Raji (cell line): ENCODE data around the gene CLDN10.

Experiments
- POLR2A ChIP-seq: IDR thresholded peaks from 2 replicates; pipeline ENCODE4 v1.6.1; 2011; ENCODE audit warnings: low read depth, low read length, control low read depth; ENCODE audit not compliant: insufficient read depth

CLDN10 gene, protein sequence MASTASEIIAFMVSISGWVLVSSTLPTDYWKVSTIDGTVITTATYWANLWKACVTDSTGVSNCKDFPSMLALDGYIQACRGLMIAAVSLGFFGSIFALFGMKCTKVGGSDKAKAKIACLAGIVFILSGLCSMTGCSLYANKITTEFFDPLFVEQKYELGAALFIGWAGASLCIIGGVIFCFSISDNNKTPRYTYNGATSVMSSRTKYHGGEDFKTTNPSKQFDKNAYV

DNA sequence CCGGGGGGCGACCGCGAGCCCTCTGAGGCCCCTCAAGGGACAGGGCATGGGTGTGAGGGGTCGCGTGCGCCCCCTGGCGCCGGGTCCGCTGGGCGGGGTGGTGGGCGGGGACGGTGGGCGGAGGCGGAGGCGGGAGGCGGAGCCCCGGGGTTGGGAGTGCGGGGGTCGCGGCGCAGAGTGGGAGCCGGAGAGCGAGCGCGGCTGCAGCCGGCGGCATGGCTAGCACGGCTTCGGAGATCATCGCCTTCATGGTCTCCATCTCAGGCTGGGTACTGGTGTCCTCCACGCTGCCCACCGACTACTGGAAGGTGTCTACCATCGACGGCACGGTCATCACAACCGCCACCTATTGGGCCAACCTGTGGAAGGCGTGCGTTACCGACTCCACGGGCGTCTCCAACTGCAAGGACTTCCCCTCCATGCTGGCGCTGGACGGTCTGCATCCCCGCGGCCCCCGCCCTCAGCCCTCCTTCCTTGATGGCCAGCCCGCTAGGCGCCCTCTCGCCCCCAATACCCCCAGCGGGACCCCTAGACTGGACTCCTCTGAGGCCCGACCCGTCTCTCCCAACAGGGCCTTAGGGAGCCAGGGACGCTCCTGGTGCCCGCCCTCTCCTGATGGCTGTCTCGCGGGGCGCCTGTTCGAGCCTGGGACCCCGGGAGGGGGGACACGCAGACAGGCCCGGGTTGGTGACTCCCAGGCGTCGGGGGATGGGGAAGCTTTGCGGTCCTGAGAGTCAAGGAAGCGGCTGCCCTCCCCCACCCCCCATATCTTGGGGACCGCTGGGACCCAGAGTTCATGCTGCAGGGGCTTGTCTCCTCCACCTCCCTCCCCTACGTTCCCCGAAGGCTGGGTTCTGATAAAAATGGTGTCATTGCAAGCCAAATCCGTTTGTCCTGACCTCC lies at the start of gene CLDN10:
Gene CLDN10 (plus strand): TSS at position 182 of the 903 bp plus-strand sequence. CDS start 34 bp downstream, at position 216.
- TF ChIP-seq POLR2A, result no peak

DNA sequence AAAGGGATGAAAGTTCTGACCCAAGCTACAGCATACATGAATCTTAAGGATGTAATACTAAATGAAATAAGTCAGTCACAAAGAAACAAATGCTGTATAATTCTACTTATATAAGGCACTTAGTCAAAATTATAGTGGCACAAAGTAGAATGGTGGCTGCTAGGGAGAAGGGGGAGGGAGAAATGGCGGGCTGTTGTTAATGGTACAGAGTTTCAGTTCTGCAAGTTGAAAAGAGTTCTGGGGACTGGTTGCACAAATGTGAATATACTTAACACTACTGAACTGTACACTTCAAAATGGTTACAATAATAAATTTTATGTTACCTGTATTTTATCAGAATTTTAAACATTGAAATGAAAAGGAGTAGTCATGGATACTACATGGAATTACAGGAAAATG lies 48.9 kb upstream of the CLDN10 start:
- no peak for TF ChIP-seq POLR2A

DNA sequence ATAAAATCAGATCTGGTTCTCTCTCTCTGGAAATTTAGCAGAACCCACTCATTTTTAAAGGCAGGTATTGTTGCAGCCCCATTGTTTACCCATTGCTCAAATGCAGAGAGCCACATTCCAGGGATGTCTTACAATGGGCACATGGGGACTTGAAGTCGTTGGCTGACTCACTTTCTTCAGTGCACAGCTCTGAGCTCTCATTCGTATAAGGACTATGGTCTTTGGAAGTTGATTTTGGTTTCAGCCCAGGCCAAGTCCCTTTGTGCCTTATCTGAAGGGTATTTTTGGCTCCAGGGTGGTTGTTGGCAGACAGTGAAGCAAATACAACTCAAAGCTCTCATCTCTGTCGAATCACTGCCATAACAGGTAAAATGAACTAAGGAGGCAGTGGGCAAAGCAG lies 47.3 kb upstream of the CLDN10 start:
- TF ChIP-seq POLR2A, result no peak

DNA sequence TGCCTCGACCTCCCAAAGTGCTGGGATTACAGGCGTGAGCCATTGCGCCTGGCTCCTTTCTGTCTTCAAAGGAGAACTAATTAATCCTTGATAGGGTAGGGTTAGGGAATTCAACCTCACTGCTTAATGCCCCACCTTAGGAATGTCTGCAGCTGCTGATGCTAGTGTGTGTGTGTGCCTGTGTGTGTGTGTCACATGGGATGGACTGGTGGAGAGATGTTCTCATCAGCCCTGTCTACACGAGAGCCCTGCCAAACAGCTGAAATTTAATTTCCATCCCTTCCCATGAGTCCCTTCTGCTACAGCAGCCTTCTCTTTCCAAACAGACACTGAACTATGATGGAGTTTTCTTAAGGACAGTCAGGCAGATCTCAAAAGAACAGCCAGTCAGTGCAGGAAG lies 46.5 kb upstream of the CLDN10 start:
- no peak for TF ChIP-seq POLR2A

DNA sequence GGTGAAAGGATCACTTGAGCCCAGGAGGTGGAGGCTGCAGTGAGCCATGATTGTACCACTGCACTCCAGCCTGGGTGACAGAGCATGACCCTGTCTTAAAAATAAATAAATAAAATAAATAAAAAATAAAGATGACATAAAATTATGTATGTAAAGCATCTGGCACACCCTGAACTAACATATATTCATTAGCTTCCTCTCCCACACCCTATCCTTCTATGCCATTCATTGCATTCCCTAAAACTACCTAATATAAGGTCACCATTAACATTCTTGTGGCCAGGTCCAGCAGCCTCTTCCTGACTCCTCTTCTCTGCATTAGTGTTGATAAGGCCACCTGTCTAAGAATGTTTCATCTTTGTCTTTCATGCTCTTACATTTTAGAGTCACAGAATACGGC lies 44.5 kb upstream of the CLDN10 start:
- no peak for TF ChIP-seq POLR2A

DNA sequence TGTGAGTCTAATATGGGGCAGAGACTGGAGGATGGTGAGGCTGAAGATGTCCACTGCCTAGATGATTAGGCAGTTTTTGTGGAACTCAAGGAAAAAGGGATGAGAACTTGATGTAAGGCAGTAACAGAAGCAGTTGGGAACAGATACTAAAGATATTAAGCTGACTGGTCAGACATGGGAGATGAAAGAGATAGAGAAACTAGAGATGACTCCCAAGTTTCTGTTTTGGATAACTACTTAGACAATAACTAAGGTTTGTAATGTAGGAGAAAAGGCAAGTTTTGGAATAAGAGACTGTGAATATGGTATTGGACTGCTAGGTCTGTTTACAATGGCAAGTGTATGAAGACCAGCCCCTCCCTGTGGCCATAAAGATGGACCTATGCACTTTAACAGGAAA lies 43.5 kb upstream of the CLDN10 start:
- TF ChIP-seq POLR2A, result no peak

DNA sequence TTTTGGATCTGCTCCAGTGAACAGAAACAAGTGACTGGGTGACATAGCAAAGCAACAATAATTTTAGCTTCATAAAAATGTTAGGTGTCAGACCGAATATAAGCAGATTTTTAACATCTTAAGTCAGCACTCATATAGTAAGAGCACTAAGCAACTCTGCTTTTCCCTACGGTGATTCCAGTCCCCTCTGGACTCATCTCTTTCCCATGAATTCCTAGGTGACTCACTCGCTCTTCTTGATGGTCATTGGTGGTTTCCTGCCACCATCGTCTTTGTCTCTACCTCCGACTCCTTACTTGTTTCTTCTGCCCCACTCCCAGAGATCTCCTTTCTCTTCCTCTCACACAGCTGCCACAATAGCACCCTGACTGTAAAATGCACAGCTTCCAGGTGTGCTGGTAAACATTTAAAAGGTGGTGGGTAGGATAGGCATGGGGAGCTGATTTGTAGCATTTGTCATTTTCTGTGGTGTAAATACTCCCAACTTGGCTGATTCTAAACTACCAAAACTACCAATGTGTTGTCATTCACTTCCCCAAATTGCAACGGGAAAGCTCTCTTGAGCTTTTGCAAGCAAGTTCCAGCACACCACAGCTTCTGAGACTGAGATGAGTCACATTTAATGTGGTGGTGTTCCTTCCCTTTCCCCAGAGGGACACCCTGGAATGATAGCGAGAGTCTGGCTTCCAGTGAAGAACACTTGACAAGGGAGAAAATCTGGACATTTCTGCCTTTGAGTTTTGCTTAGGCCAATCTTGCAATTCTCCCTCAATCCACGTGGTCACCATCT lies 42.8 kb upstream of the CLDN10 start:
- no peak for TF ChIP-seq POLR2A

DNA sequence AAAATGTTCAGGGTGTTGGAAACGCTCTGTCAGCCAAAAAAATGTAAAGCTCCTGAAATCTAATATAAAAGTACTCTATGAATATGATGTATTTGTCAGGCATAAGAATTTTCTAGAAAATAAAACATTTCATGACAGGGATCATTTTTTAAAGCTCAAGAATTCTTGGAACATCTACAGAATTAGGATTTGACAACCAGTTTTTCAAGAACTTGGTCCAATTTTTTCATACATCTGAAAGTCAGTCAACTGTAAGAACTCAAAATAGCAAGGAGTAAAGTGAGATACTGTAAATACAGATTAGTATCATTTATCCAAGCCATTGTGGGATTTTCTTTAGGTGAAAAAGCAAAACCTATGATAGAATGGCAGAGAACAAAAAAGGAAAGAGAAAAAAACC lies 41.6 kb upstream of the CLDN10 start:
- no peak for TF ChIP-seq POLR2A

DNA sequence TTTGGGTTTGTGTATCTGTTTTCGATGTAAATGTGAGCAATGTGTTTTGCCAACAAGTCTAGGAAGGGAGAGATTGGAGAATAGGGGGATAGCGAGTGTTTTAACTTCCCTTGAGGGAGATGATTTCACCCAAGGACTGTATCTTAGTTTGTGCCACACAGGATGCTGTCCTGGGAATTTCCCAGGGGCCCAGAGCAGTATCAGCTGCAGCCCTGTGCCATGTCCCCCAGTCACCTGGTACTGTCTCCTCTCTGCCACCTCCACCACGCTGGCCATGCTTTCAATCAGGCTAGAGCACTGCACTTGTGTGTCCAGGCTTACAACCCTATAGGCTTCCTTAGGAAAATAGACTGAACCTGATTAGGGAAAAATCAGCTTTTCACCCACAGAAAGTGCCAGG lies 40.1 kb upstream of the CLDN10 start:
- TF ChIP-seq POLR2A, result no peak

DNA sequence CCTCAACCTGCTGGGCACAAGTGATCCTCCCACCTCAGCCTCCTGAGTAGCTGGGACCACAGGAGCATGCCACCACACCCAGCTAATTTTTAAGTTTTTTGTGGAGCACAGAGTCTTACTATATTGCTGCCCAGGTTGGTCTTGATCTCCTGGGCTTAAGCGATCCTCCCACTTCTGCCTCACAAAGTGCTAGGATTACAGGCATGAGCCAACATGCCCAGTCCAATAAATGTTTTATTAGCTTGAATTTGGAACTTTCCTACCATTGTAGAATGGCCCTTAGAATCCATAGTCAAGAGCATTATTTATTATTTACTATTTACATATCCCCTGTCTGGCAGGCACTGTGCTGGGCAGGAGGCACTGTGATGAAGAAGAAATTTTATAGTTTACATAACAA lies 39.6 kb upstream of the CLDN10 start:
- TF ChIP-seq POLR2A, result no peak

DNA sequence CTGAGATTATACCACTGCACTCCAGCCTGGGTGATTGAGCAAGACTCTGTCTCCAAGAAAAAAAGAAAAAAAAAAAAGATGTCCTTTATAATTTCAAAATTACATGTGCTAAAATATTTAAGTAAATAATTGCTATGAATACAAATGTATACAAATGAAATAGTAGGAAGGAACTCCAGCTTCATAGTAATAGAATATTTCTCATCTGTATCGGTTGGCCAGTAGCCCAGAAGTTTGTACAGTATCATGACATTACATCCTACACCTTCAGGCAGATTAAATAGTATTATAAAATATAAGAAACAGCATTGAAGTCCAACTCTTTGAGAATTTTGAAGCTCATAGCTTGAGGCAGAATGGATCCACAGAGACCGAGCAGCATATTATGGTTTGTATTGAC lies 36.5 kb upstream of the CLDN10 start:
- TF ChIP-seq POLR2A, result no peak

DNA sequence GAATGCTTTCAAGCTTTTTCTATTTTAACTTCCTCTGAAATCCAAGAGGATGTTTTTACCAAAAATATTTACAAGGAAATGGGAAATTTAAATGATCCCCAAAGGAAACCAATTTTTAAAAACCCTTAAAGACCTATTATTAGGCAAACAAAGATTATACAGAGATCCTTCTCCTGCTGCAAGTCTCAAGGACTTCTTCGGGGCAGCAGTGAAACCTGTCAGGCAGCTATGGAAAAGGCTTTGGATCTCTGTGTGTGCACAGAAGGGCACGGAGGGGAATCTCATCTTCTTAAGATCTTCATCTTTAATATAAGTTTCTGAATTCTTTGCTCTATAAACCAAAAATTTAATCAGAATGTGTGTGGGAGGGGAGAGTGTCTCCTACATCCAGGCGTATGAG lies 36.0 kb upstream of the CLDN10 start:
- TF ChIP-seq POLR2A, result no peak

DNA sequence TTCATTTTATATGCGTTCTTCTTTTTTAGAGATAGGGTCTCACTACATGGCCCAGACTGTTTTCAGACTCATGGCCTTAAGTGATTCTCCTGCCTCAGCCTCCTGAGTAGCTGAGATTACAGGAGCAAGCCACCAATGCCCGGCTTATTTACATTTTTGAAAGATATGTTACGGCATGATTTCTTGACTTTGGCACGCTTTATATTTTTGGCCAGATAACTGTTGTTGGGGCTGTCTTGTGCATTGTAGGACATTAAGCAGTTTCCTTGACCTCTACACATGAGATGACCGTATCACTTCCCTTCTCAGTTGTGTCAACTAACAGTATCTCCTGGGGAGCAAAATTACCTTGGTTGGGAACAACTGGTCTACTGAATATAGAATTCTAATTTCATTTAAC lies 28.9 kb upstream of the CLDN10 start:
- TF ChIP-seq POLR2A, result no peak

DNA sequence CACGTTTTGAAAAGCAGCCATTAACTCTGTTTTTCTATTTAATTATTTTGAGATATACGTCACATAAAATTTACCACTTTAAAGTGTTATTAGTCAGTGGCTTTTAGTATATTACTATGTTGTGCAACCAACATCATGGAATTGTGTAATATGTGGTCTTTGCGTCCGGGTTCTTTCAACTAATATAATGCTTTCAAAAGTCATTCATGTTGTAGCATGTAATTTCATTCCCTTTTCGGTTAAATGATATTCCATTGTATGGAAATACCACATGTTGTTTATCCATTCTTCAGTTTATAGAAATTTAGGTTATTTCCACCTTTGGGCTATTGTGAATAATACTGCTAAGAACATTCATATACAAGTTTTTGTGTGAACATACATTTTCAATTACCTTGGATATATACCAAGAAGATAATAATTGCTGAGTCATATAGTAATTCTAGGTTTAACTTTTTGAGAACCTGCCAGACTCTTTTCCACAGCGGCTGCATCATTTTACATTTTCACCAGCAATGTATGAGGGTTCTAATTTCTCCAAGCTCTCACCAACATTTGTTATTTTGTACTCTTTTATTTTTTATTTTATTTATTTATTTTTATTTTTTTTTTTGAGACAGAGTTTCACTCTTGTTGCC lies 28.1 kb upstream of the CLDN10 start:
- TF ChIP-seq POLR2A, result no peak

DNA sequence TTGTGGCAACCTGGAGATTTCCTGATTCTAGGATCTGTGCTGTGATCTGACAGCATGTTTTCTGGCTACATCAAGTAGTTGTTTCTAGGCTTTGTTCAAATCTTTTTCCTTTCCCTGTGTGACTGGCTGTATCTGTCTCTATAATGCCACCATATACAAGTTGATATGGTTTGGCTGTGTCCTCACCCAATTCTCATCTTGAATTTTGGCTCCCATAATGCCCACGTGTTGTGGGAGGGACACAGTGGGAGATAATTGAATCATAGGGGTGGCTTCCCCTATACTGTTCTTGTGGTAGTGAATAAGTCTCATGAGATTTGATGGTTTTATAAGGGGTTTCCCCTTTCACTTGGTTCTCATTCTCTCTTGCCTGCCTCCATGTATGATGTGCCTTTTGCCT lies 24.6 kb upstream of the CLDN10 start:
- no peak for TF ChIP-seq POLR2A
